Left lung (tissue), 14 donors: ENCODE data around the gene FBXW9. TPM values are rescaled to one million over a fixed set of nuclear protein-coding genes. Genes with fewer than 3 reads are reported as not detected.

Experiments used
- ATAC-seq: fragments of 200-7000 bp; cut with Tn5 transposase; one replicate; pipeline ENCODE4 v1.9.1; 2020; ENCODE audit warnings: moderate library complexity
- DNase-seq, 4 donors: peaks; one replicate each; pipeline ENCODE4 v3.0.0-alpha.2; 2013 to 2020
- H3K27ac ChIP-seq, 2 donors: fragments of 200-600 bp; sonication (generic) in 1 of 2; one replicate each; pipeline versions ENCODE4 v1.5.0 to v1.8.0; 2020 to 2021
- H3K27me3 ChIP-seq, 2 donors: fragments of 200-600 bp; sonication (generic) in 1 of 2; one replicate each; pipeline versions ENCODE4 v1.5.0 to v1.8.0; 2020 to 2021
- H3K36me3 ChIP-seq, 2 donors: fragments of 200-600 bp; sonication (generic) in 1 of 2; one replicate each; pipeline versions ENCODE4 v1.5.0 to v1.8.0; 2020 to 2021
- H3K4me1 ChIP-seq, 2 donors: fragments of 200-600 bp; one replicate each; pipeline ENCODE4 v1.8.0; 2021
- H3K4me3 ChIP-seq, 2 donors: fragments of 200-600 bp; sonication (generic) in 1 of 2; one replicate each; pipeline versions ENCODE4 v1.5.0 to v1.8.0; 2020 to 2021; ENCODE audit warnings: mild to moderate bottlenecking in 1 of 2
- H3K9me3 ChIP-seq, 2 donors: fragments of 200-600 bp; sonication (generic) in 1 of 2; one replicate each; pipeline versions ENCODE4 v1.5.0 to v1.8.0; 2020 to 2021
- CTCF ChIP-seq, 2 donors: fragments of 200-600 bp; sonication (generic) in 1 of 2; IDR thresholded peaks; one replicate each; pipeline versions ENCODE4 v1.5.0 to v1.8.0; 2021; ENCODE audit warnings: antibody characterized with exemption in 2 of 2
- intact Hi-C, 2 donors: fragments of 100-400 bp; cut with DNase I; formaldehyde crosslinking; loops; one replicate each; pipeline versions ENCODE4 v1.11.2 to v1.14.2; 2022
- long read RNA-seq, 12 donors: library from polyadenylated mRNA in 2 of 12; unstranded in 2 of 12; transcript quantifications; one replicate each; pipeline ENCODE4 v2.0.0 and lab custom pipeline, GENCODE V29; 2019 to 2026
- polyA plus RNA-seq, 6 donors: library from polyadenylated mRNA; unstranded; fragments of 120-200 nt; gene quantifications; one replicate each; pipeline ENCODE4 v1.2.1, GENCODE V29; 2013; ENCODE audit not compliant: insufficient read length in 6 of 6
- total RNA-seq, 2 donors: library from RNA; stranded (reverse); fragmentation: NEBNext Ultra II Directional; extraction: Animal tissue kit (Norgen Biotek cat#: 25700); gene quantifications; one replicate each; pipeline ENCODE4 v1.2.1, GENCODE V29; 2021
- donor health status: DM: no; HTN: yes; CAD: no.
- donor health status: DM: no; HTN: no; CAD: no.

Gene FBXW9
- total RNA-seq (1 to 10 TPM; 6.0 to 6.9 TPM), polyA plus RNA-seq (10 to 100 TPM in 5 of 6 donors, 1 to 10 TPM in 1; 9.0 to 13.1 (median 10.9) TPM)
- long read RNA-seq, donor 1, transcript FBXW9-201 (10 exons, 1,738 nt) = major isoform, 6 of 6 reads
- long read RNA-seq, donor 1, partial matches to known transcripts = 0 of 6 reads
- long read RNA-seq, donor 1, other reads (novel, unspliced or antisense) = 0 of 6 reads
- long read RNA-seq, donor 2, transcript FBXW9-201 (10 exons, 1,738 nt) = major isoform, 5 of 5 reads
- long read RNA-seq, donor 2, partial matches to known transcripts = 0 of 5 reads
- long read RNA-seq, donor 2, other reads (novel, unspliced or antisense) = 0 of 5 reads
- long read RNA-seq, donor 3, partial matches to known transcripts = 0 of 3 reads
- long read RNA-seq, donor 3, other reads (novel, unspliced or antisense) = 0 of 3 reads
- long read RNA-seq, donor 4, transcript FBXW9-201 (10 exons, 1,738 nt) = major isoform, 12 of 17 reads
- long read RNA-seq, donor 4, partial matches to known transcripts = 0 of 17 reads
- long read RNA-seq, donor 4, other reads (novel, unspliced or antisense) = 5 of 17 reads
- long read RNA-seq, donor 5, transcript FBXW9-201 (10 exons, 1,738 nt) = major isoform, 7 of 7 reads
- long read RNA-seq, donor 5, partial matches to known transcripts = 0 of 7 reads
- long read RNA-seq, donor 5, other reads (novel, unspliced or antisense) = 0 of 7 reads
- long read RNA-seq, donor 6, transcript FBXW9-201 (10 exons, 1,738 nt) = major isoform, 5 of 5 reads
- long read RNA-seq, donor 6, partial matches to known transcripts = 0 of 5 reads
- long read RNA-seq, donor 6, other reads (novel, unspliced or antisense) = 0 of 5 reads
- long read RNA-seq, donor 7, partial matches to known transcripts = 0 of 4 reads
- long read RNA-seq, donor 7, other reads (novel, unspliced or antisense) = 0 of 4 reads
- long read RNA-seq, donor 8, partial matches to known transcripts = 0 of 3 reads
- long read RNA-seq, donor 8, other reads (novel, unspliced or antisense) = 0 of 3 reads
- long read RNA-seq, donor 9 = 0 reads
- long read RNA-seq, donor 10, transcript FBXW9-201 (10 exons, 1,738 nt) = major isoform, 13 of 16 reads
- long read RNA-seq, donor 10, partial matches to known transcripts = 0 of 16 reads
- long read RNA-seq, donor 10, other reads (novel, unspliced or antisense) = 3 of 16 reads
- long read RNA-seq, donor 11 = 0 reads
- long read RNA-seq, donor 12, partial matches to known transcripts = 0 of 3 reads
- long read RNA-seq, donor 12, other reads (novel, unspliced or antisense) = 0 of 3 reads

DNA sequence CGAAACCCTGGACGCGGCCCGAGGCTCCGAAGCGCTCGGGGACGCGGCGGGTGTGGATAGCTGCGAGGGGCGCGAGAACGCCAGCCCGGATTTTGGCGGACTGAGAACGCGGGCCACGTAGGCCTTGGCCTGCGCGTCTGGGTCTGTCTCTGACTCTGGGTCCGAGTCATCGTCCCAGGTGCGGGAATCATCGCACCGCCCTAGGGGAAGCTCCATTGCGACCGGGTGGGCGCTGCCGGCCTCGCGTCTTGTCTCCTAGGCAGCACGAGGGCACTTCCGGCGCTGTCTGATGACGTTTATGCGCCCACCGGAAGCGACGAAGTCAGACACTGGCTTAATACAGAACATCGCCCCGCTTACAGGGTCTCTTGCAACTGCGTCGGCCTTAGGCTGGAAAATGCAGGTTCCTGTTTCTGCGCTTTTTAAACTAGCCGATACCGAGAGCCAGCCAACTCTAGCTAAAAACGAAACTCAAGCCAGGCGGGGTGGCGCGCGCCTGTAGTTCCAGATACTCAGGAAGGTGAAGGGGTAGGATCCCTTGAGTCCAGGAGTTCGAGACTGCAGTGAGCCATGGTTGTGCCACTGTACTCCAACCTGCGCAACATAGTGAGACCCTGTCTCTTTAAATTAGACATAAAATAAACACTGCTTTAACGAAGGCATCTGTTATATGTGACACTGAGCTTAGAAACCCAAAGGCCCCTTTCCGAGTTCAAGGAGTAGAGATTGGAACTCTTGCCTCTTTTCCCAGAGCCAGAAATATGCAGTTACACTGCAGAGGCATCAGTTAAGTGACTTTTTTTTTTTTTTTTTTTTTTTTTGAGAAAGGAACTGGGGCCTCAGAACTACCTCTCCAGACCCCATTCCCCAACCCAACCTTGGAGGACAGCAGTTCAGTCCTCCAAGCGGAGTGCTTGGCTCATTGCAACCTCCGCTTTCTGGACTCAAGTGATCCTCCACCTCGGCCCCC lies at the start of gene FBXW9:
Gene FBXW9 (minus strand): TSS at position 266 of the 970 bp plus-strand sequence. CDS start 50 bp downstream, at position 216.
- Histone ChIP-seq H3K27ac (peak within 1 kb of the TSS; percentile 79 to 94), H3K9me3 (no peaks in the 10 kb centered on the region), H3K36me3 (peaks cover 0 to 31% of the 10 kb centered on the region in 2 donors), H3K27me3 (no peaks in the 10 kb centered on the region), H3K4me1 (peaks cover 9 to 27% of the 10 kb centered on the region in 2 donors), H3K4me3 (peak within 1 kb of the TSS; percentile 71 to 87)
- no peak for TF ChIP-seq CTCF (IDR thresholded peaks at IDR 0.05)
- intact Hi-C loops = no loop called here
- DNase-seq = peak; percentile 94 to 97 (median 96)
- peak; percentile 93 for ATAC-seq

GRCh38 chr19:12745166-12745897 lies 48.9 kb upstream of the FBXW9 start:
- Histone ChIP-seq H3K4me3 (no peak overlapping the region), H3K27me3 (peaks cover 0 to 7% of the 10 kb centered on the region in 2 donors), H3K4me1 (peaks cover 0 to 8% of the 10 kb centered on the region in 2 donors), H3K36me3 (peaks cover 0 to 75% of the 10 kb centered on the region in 2 donors), H3K27ac (no peak overlapping the region), H3K9me3 (peaks cover 0 to 6% of the 10 kb centered on the region in 2 donors)
- no peak for DNase-seq
- ATAC-seq = no peak
- TF ChIP-seq CTCF (IDR thresholded peaks at IDR 0.05) = no peak
- intact Hi-C loops = no loop called here

- Histone ChIP-seq H3K36me3 (peaks cover 0 to 43% of the 10 kb centered on the region in 2 donors), H3K4me1 (peaks cover 16 to 43% of the 10 kb centered on the region in 2 donors), H3K9me3 (no peaks in the 10 kb centered on the region), H3K27ac (peak overlapping the region in 1 of 2 donors; percentile 95), H3K4me3 (peak overlapping the region; percentile 81 to 98), H3K27me3 (no peaks in the 10 kb centered on the region)
- no peak for ATAC-seq
- no peak for DNase-seq
- intact Hi-C loops = no loop called here
- TF ChIP-seq CTCF (IDR thresholded peaks at IDR 0.05) = no peak
Measured at GRCh38 chr19:12737835-12738351, 41.5 kb upstream of the FBXW9 start.
